GM21723 (cell line): ENCODE results near the gene TNFRSF17.
A peak's percentile ranks its signal among the peaks of the same experiment; 100 is the strongest.
"Not testable (repeated sequence)": the region's sequence is repeated elsewhere in the genome, so short reads cannot be mapped to it uniquely, and the experiment has no call there.

ENCODE experiments used
- ATAC-seq: cut with Tn5 transposase; IDR thresholded peaks from one replicate; pipeline ENCODE4 v1.9.1; 2021; ENCODE audit warnings: mild to moderate bottlenecking, moderate library complexity; ENCODE audit not compliant: unreplicated experiment

Gene TNFRSF17

GRCh38 chr16:11964761-11965551 lies at the start of gene TNFRSF17:
TSS of gene TNFRSF17 (plus strand) at chr16:11965210. CDS start at chr16:11965325, 115 bp downstream.
- peak; percentile 68 for ATAC-seq

GRCh38 chr16:11915644-11916523 lies 49.1 kb upstream of the TNFRSF17 start, which contains the start of gene GSPT1:
TSS of gene GSPT1 (minus strand) at chr16:11915956. CDS start at chr16:11915720, 236 bp downstream.
- ATAC-seq = peak; percentile 82

- no peak for ATAC-seq
These were observed 48.3 kb upstream of the TNFRSF17 start for GRCh38 chr16:11916524-11917285.

- ATAC-seq = not testable (repeated sequence)
These were observed 41.0 kb upstream of the TNFRSF17 start for GRCh38 chr16:11924046-11924445.

- ATAC-seq = not testable (repeated sequence)
These were observed 37.7 kb upstream of the TNFRSF17 start for GRCh38 chr16:11927350-11927749.

GRCh38 chr16:11941945-11942344 lies 23.1 kb upstream of the TNFRSF17 start, which contains the start of gene NPIPB2:
TSS of gene NPIPB2 (minus strand) at chr16:11942045. CDS start at chr16:11942045, 0 bp downstream.
- not testable (repeated sequence) for ATAC-seq

- ATAC-seq = no peak
These were observed 18.6 kb upstream of the TNFRSF17 start for GRCh38 chr16:11946433-11946832.

GRCh38 chr16:11948819-11949218 lies 16.2 kb upstream of the TNFRSF17 start:
- ATAC-seq = no peak

GRCh38 chr16:11949527-11949926 lies 15.5 kb upstream of the TNFRSF17 start:
- peak; percentile 78 for ATAC-seq

GRCh38 chr16:11950388-11950787 lies 14.6 kb upstream of the TNFRSF17 start:
- no peak for ATAC-seq

- ATAC-seq = not testable (repeated sequence)
These were observed 11.4 kb upstream of the TNFRSF17 start for GRCh38 chr16:11953576-11953975.

GRCh38 chr16:11955713-11956123 lies 9.3 kb upstream of the TNFRSF17 start:
- no peak for ATAC-seq

GRCh38 chr16:11956558-11956957 lies 8.5 kb upstream of the TNFRSF17 start:
- no peak for ATAC-seq

- ATAC-seq = no peak
These were observed 7.2 kb upstream of the TNFRSF17 start for GRCh38 chr16:11957591-11958395.

GRCh38 chr16:11962457-11962856 lies 2.6 kb upstream of the TNFRSF17 start:
- ATAC-seq = not testable (repeated sequence)

GRCh38 chr16:11962978-11963377 lies 2.0 kb upstream of the TNFRSF17 start:
- ATAC-seq = not testable (repeated sequence)

GRCh38 chr16:11963706-11964105 lies 1.3 kb upstream of the TNFRSF17 start:
- no peak for ATAC-seq

GRCh38 chr16:11966173-11966572 lies 1.2 kb downstream of the TNFRSF17 start:
- peak; percentile 30 for ATAC-seq

GRCh38 chr16:11967195-11967911 lies 2.3 kb downstream of the TNFRSF17 start:
- no peak for ATAC-seq
